DND-41 (cell line): Measurements from ENCODE around the gene RSPH9.

Experiments used
- ATAC-seq: fragments of 200-7000 bp; cut with Tn5 transposase; 3 replicates; pipeline ENCODE4 v1.9.1; 2021; ENCODE audit warnings: low read depth; ENCODE audit not compliant: insufficient read depth
- DNase-seq: peaks from one replicate; pipeline ENCODE4 v3.0.0-alpha.2; 2020
- H2AFZ ChIP-seq: 2 replicates; pipeline ENCODE4 v1.6.0; 2012; ENCODE audit warnings: low read depth, low read length
- H3K27ac ChIP-seq: 2 replicates; pipeline ENCODE4 v1.5.1; 2012; ENCODE audit warnings: low read length, inconsistent platforms
- H3K27me3 ChIP-seq: fragments of 200-600 bp; sonication (generic); 2 replicates; pipeline ENCODE4 v1.6.0; 2012; ENCODE audit warnings: low read length, mild to moderate bottlenecking, inconsistent platforms; ENCODE audit not compliant: insufficient read depth, poor library complexity
- H3K36me3 ChIP-seq: 2 replicates; pipeline ENCODE4 v1.5.1; 2012; ENCODE audit warnings: low read length, inconsistent platforms; ENCODE audit not compliant: insufficient read depth
- H3K4me1 ChIP-seq: 2 replicates; pipeline ENCODE4 v1.5.1; 2012; ENCODE audit warnings: mild to moderate bottlenecking, low read length; ENCODE audit not compliant: insufficient read depth
- H3K4me2 ChIP-seq: 2 replicates; pipeline ENCODE4 v1.6.0; 2012; ENCODE audit warnings: mild to moderate bottlenecking, moderate library complexity, low read length, inconsistent platforms; ENCODE audit not compliant: insufficient read depth
- H3K4me3 ChIP-seq, 2 experiments: fragments of 200-600 bp in 1 of 2; shearing (Covaris generic) in 1 of 2; 2 replicates each; pipeline ENCODE4 v1.5.1; 2012 to 2016; ENCODE audit warnings: inconsistent platforms in 2 of 2, low read length in 2 of 2, mild to moderate bottlenecking in 2 of 2, low read depth in 1 of 2, moderate library complexity in 1 of 2
- H3K79me2 ChIP-seq: 2 replicates; pipeline ENCODE4 v1.6.0; 2012; ENCODE audit warnings: low read length, inconsistent platforms; ENCODE audit not compliant: insufficient read depth
- H3K9ac ChIP-seq: 2 replicates; pipeline ENCODE4 v1.6.0; 2012; ENCODE audit warnings: low read depth, mild to moderate bottlenecking, inconsistent platforms, low read length, moderate library complexity
- H3K9me3 ChIP-seq: 2 replicates; pipeline ENCODE4 v1.5.1; 2012; ENCODE audit warnings: low read length, moderate library complexity, mild to moderate bottlenecking, inconsistent platforms; ENCODE audit not compliant: insufficient read depth, severe bottlenecking
- H4K20me1 ChIP-seq: 2 replicates; pipeline ENCODE4 v1.6.0; 2012; ENCODE audit warnings: low read length; ENCODE audit not compliant: insufficient read depth
- CTCF ChIP-seq: IDR thresholded peaks from 2 replicates; pipeline ENCODE4 v1.5.1; 2012; ENCODE audit warnings: borderline replicate concordance, low read length, moderate library complexity, mild to moderate bottlenecking; ENCODE audit not compliant: poor library complexity, severe bottlenecking; ENCODE audit errors: extremely low read depth
- EZH2 ChIP-seq: IDR thresholded peaks from 3 replicates; pipeline ENCODE4 v1.6.1; 2012; ENCODE audit warnings: borderline replicate concordance, low read depth, mild to moderate bottlenecking, moderate library complexity, low read length, inconsistent platforms; ENCODE audit not compliant: severe bottlenecking

Gene RSPH9

GRCh38 chr6:43670623-43670986, 25.8 kb downstream of the RSPH9 start:
- Histone ChIP-seq H3K4me2 (no peak overlapping the region), H3K27me3 (no peaks in the 10 kb centered on the region), H3K4me3 (no peak overlapping the region), H3K79me2 (no peaks in the 10 kb centered on the region), H3K4me1 (peaks cover 3% of the 10 kb centered on the region), H3K9me3 (no peaks in the 10 kb centered on the region), H2AFZ (no peak overlapping the region), H3K36me3 (peaks cover 45% of the 10 kb centered on the region), H4K20me1 (peaks cover 4% of the 10 kb centered on the region; the same call in 1 of the 2 replicates), H3K27ac (no peak overlapping the region), H3K9ac (no peak overlapping the region)
- TF ChIP-seq EZH2 (no peak), CTCF (no peak)
- ATAC-seq (no peak), DNase-seq (no peak)

- H3K36me3 ChIP-seq: peaks cover 51% of the 10 kb centered on the region
- H2AFZ ChIP-seq: no peak overlapping the region
- TF ChIP-seq CTCF (no peak), EZH2 (no peak)
- H3K79me2 ChIP-seq: no peaks in the 10 kb centered on the region
- no peaks in the 10 kb centered on the region for H3K9me3 ChIP-seq
- peaks cover 4% of the 10 kb centered on the region; the same call in 1 of the 2 replicates for H4K20me1 ChIP-seq
- H3K4me3 ChIP-seq: no peak overlapping the region
- DNase-seq: no peak
- no peak overlapping the region for H3K27ac ChIP-seq
- ATAC-seq: no peak
- no peak overlapping the region for H3K9ac ChIP-seq
- no peaks in the 10 kb centered on the region for H3K27me3 ChIP-seq
- peaks cover 3% of the 10 kb centered on the region for H3K4me1 ChIP-seq
- H3K4me2 ChIP-seq: no peak overlapping the region
These were observed 26.4 kb downstream of the RSPH9 start for GRCh38 chr6:43671011-43671800.

GRCh38 chr6:43671801-43672690, 27.2 kb downstream of the RSPH9 start:
- no peak overlapping the region for H3K9ac ChIP-seq
- TF ChIP-seq CTCF: no peak
- no peak for TF ChIP-seq EZH2

More at GRCh38 chr6:43671801-43672690, 27.2 kb downstream of the RSPH9 start:
- DNase-seq (no peak), ATAC-seq (no peak)
- H3K36me3 ChIP-seq: peaks cover 59% of the 10 kb centered on the region
- no peak overlapping the region for H2AFZ ChIP-seq
- no peak overlapping the region for H3K27ac ChIP-seq
- H3K4me2 ChIP-seq: no peak overlapping the region
- no peaks in the 10 kb centered on the region for H3K79me2 ChIP-seq
- H3K4me3 ChIP-seq: no peak overlapping the region
- no peaks in the 10 kb centered on the region for H3K9me3 ChIP-seq
- H4K20me1 ChIP-seq: peaks cover 4% of the 10 kb centered on the region; the same call in 1 of the 2 replicates
- H3K27me3 ChIP-seq: no peaks in the 10 kb centered on the region
- H3K4me1 ChIP-seq: peaks cover 3% of the 10 kb centered on the region
